WTC11 (cell line): ENCODE data around the gene RAB17. TPM values are rescaled to one million over a fixed set of nuclear protein-coding genes. Genes with fewer than 3 reads are reported as not detected.
"Not testable (repeated sequence)": the region's sequence is repeated elsewhere in the genome, so short reads cannot be mapped to it uniquely, and the experiment has no call there.

Source experiments
- ATAC-seq: fragments of 200-7000 bp; cut with Tn5 transposase; 2 replicates; pipeline ENCODE4 v1.10.0; 2021; ENCODE audit warnings: mild to moderate bottlenecking, moderate library complexity
- CTCF ChIA-PET: fragments of 300-600 bp; sonication (Branson Sonifier 250); formaldehyde crosslinking; loops from one replicate; lab custom pipeline; 2021; ENCODE audit warnings: antibody characterized with exemption; lab: Charles Lee
- POLR2A ChIA-PET: fragments of 350-600 bp; sonication (Branson Sonifier 250); formaldehyde crosslinking; loops from one replicate; lab custom pipeline; 2021; ENCODE audit warnings: antibody characterized with exemption; lab: Charles Lee
- DNase-seq: peaks from one replicate; pipeline ENCODE4 v3.0.0; 2021; ENCODE audit warnings: low spot score
- H3K27ac Mint-ChIP-seq: 2 replicates; pipeline ENCODE4 v1.8.0; 2021; ENCODE audit warnings: mixed read lengths
- H3K27me3 Mint-ChIP-seq: 2 replicates; pipeline ENCODE4 v1.8.0; 2021; ENCODE audit warnings: low read depth, mild to moderate bottlenecking, moderate library complexity, mixed read lengths
- H3K36me3 Mint-ChIP-seq: 2 replicates; pipeline ENCODE4 v1.8.0; 2021; ENCODE audit warnings: mixed read lengths
- H3K4me1 Mint-ChIP-seq: 2 replicates; pipeline ENCODE4 v1.8.0; 2022; ENCODE audit warnings: mixed read lengths
- H3K4me3 Mint-ChIP-seq: 2 replicates; pipeline ENCODE4 v1.8.0; 2021; ENCODE audit warnings: mild to moderate bottlenecking, moderate library complexity, mixed read lengths
- H3K9me3 Mint-ChIP-seq: 2 replicates; pipeline ENCODE4 v1.8.0; 2021; ENCODE audit warnings: mixed read lengths
- CTCF ChIP-seq: fragments of 200-600 bp; IDR thresholded peaks from 2 replicates; pipeline ENCODE4 v1.8.0; 2022; ENCODE audit warnings: antibody characterized with exemption
- EMX1 ChIP-seq: fragments of 250-450 bp; sonication (Bioruptor Pico); IDR thresholded peaks from 2 replicates; pipeline ENCODE4 v1.8.0; 2021; ENCODE audit warnings: mild to moderate bottlenecking
- FOXK1 ChIP-seq: sonication (generic); formaldehyde crosslinking; IDR thresholded peaks from 2 replicates; pipeline ENCODE4 v1.8.0; 2022; ENCODE audit warnings: mild to moderate bottlenecking, moderate library complexity, missing genetic modification reagents
- GABPB1 ChIP-seq: sonication (generic); formaldehyde crosslinking; IDR thresholded peaks from 2 replicates; pipeline ENCODE4 v1.8.1; 2023; ENCODE audit warnings: mild to moderate bottlenecking, missing genetic modification reagents
- GTF2I ChIP-seq: fragments of 250-450 bp; sonication (Bioruptor Pico); conservative IDR thresholded peaks from 2 replicates; pipeline ENCODE4 v1.4.0; 2021; ENCODE audit warnings: mild to moderate bottlenecking
- KAT7 ChIP-seq: sonication (generic); formaldehyde crosslinking; IDR thresholded peaks from 2 replicates; pipeline ENCODE4 v1.8.1; 2023; ENCODE audit warnings: missing genetic modification reagents, mild to moderate bottlenecking, borderline replicate concordance
- MXD4 ChIP-seq: fragments of 250-450 bp; sonication (Bioruptor Pico); IDR thresholded peaks from 2 replicates; pipeline ENCODE4 v1.8.0; 2021; ENCODE audit warnings: mild to moderate bottlenecking, moderate library complexity, borderline replicate concordance
- MYBL2 ChIP-seq: sonication (generic); formaldehyde crosslinking; IDR thresholded peaks from 2 replicates; pipeline ENCODE4 v1.8.1; 2023; ENCODE audit warnings: mild to moderate bottlenecking, moderate library complexity, missing genetic modification reagents
- SP1 ChIP-seq: sonication (generic); formaldehyde crosslinking; conservative IDR thresholded peaks from 2 replicates; pipeline ENCODE4 v1.8.1; 2022; ENCODE audit warnings: missing genetic modification reagents
- TEAD4 ChIP-seq: sonication (generic); formaldehyde crosslinking; IDR thresholded peaks from 2 replicates; pipeline ENCODE4 v1.8.0; 2022; ENCODE audit warnings: mild to moderate bottlenecking, missing genetic modification reagents
- USF2 ChIP-seq: sonication (generic); formaldehyde crosslinking; IDR thresholded peaks from 2 replicates; pipeline ENCODE4 v1.8.1; 2023; ENCODE audit warnings: mild to moderate bottlenecking, missing genetic modification reagents, moderate library complexity
- ZNF121 ChIP-seq: sonication (generic); formaldehyde crosslinking; IDR thresholded peaks from 2 replicates; pipeline ENCODE4 v1.8.0; 2023; ENCODE audit warnings: missing genetic modification reagents
- total RNA-seq: library from RNA; stranded (reverse); gene quantifications from 3 replicates; pipeline ENCODE4 v1.2.3, GENCODE V29; 2021
- TF ChIP-seq, protein P1 (sequence below): sonication (generic); formaldehyde crosslinking; IDR thresholded peaks from 2 replicates; pipeline ENCODE4 v1.8.1; 2023; ENCODE audit warnings: mild to moderate bottlenecking, missing genetic modification reagents
- TF ChIP-seq, protein P2 (sequence below): sonication (generic); formaldehyde crosslinking; IDR thresholded peaks from 2 replicates; pipeline ENCODE4 v1.8.1; 2023; ENCODE audit warnings: mild to moderate bottlenecking, missing genetic modification reagents, moderate library complexity

RAB17 gene
- total RNA-seq, 1 experiment from 2014 or later, result 140 TPM

DNA sequence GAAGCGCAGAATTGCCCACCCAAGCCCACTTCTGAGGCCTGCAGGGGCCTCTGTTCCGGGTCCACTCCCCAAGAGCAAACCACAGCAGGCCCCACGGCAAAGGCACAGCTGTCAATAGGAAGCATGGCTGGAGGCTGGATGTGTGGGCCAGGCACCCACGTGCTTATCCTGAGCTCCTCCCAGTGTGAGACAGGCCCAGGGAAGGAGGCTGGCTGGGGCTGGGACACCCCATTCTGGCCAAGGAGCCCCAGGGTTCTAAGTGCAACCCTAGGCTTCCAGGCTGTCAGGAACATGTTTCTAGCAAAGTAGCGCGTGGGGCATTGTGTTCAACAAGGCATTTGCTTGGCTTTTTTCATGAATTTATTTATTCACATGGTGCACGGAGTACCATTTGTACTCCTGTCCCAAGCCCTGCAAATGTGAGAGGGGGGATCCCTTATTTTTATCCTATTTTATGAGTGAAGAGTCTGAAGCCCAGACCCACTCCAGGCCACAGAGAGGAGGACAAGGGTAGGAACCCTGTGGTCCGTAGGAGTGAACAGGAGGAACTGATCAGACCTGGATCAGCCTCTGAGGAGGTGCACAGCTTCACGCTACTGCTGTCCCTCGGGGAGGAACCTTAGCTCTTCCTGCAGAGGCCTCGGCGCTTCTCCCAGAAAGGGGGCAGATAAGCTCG, 6.1 kb upstream of the RAB17 start:
- no peak for ATAC-seq
- H3K9me3 Mint-ChIP-seq, result no peaks in the 10 kb centered on the region
- no peak overlapping the region for H3K4me3 Mint-ChIP-seq
- ChIA-PET POLR2A (no interaction called here), CTCF (interaction anchor here (0.9 to 2.0 kb wide), 2 partner anchors 18 to 24 kb away, joined by 3 to 10 read pairs; no protein-coding TSS in a partner anchor)
- H3K36me3 Mint-ChIP-seq, result no peaks in the 10 kb centered on the region
- no peak overlapping the region for H3K27ac Mint-ChIP-seq
- DNase-seq, result no peak
- peaks cover 80% of the 10 kb centered on the region for H3K4me1 Mint-ChIP-seq
- TF ChIP-seq GTF2I (CRISPR knock-in tag), result no peak
- no peak for TF ChIP-seq CTCF
- no peak for TF ChIP-seq TEAD4 (CRISPR knock-in tag)
- no peak for TF ChIP-seq KAT7 (CRISPR knock-in tag)
- no peak for TF ChIP-seq GABPB1 (CRISPR knock-in tag)
- TF ChIP-seq, all 79 proteins: peak for 0
- no peaks in the 10 kb centered on the region; the same call in 1 of the 2 replicates for H3K27me3 Mint-ChIP-seq

GRCh38 chr2:237595829-237596519, 5.4 kb upstream of the RAB17 start:
- DNase-seq, H3K4me3 Mint-ChIP-seq, H3K36me3 Mint-ChIP-seq, POLR2A ChIA-PET, ATAC-seq, H3K27me3 Mint-ChIP-seq, H3K27ac Mint-ChIP-seq, H3K9me3 Mint-ChIP-seq: not testable (repeated sequence)
- H3K4me1 Mint-ChIP-seq, result peaks cover 80% of the 10 kb centered on the region
- CTCF ChIA-PET, result interaction anchor here (2.0 kb wide), 1 partner anchor 24 kb away, joined by 10 read pairs; no protein-coding TSS in a partner anchor
- TF ChIP-seq ZNF121 (CRISPR knock-in tag), result peak; percentile 79; the same call in 1 of the 2 replicates
- TF ChIP-seq EMX1 (CRISPR knock-in tag), result peak; percentile 58; the same call in 1 of the 2 replicates

- H3K27ac Mint-ChIP-seq, result peak overlapping the region; percentile 91
- no peaks in the 10 kb centered on the region for H3K36me3 Mint-ChIP-seq
- TF ChIP-seq MXD4 (CRISPR knock-in tag), result no peak
- TF ChIP-seq, protein P1, sequence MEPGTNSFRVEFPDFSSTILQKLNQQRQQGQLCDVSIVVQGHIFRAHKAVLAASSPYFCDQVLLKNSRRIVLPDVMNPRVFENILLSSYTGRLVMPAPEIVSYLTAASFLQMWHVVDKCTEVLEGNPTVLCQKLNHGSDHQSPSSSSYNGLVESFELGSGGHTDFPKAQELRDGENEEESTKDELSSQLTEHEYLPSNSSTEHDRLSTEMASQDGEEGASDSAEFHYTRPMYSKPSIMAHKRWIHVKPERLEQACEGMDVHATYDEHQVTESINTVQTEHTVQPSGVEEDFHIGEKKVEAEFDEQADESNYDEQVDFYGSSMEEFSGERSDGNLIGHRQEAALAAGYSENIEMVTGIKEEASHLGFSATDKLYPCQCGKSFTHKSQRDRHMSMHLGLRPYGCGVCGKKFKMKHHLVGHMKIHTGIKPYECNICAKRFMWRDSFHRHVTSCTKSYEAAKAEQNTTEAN, result no peak
- peaks cover 78% of the 10 kb centered on the region for H3K4me1 Mint-ChIP-seq
- DNase-seq (no peak), ATAC-seq (no peak)
- ChIA-PET CTCF (interaction anchor here (0.7 to 5.5 kb wide), 9 partner anchors 7 to 152 kb away, joined by 3 to 37 read pairs (median 5); no protein-coding TSS in a partner anchor), POLR2A (interaction anchor here (2.0 kb wide), 1 partner anchor 10 kb away, joined by 8 read pairs; no protein-coding TSS in a partner anchor)
- peak overlapping the region; percentile 28 for H3K4me3 Mint-ChIP-seq
- H3K27me3 Mint-ChIP-seq, result no peaks in the 10 kb centered on the region; the same call in 1 of the 2 replicates
- no peaks in the 10 kb centered on the region for H3K9me3 Mint-ChIP-seq
Measured at GRCh38 chr2:237594514-237594871, 4.0 kb upstream of the RAB17 start.

DNA sequence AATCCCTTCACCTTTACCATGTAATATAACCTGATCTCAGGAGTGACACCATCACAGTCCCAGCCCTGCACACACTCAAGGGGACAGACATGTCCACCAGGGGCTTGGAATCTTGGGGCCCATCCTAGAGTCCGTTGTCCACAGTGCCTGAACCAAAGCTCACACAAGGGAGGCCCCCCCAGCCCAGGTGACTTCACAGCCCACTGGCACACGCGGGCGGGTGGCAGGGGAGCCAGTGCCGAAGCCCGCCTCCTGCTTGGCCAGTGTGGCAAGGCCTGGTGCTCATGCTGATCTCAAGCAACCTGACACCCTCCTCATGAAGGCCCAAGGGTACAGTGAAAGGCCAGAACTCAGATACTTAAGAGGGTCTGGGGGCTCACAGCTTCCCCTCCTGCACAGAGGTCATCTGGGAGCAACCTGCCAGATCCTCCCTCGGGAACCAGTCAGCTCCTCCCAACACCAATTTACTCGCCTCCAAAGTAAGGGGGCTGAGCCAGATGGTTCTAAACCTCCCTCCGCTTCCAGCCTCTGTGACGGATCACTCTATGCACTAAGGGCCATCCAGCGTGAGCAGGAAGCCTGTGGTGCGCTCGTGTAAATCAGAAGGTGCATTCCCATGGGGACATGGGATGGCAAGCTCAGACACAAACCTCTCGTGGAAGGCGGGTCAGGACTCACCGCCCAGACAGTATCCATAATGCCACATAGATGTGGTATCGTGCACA, 3.2 kb upstream of the RAB17 start:
- DNase-seq (no peak), ATAC-seq (no peak; the same call in 1 of the 2 replicates)
- peaks cover 76% of the 10 kb centered on the region for H3K4me1 Mint-ChIP-seq
- ChIA-PET CTCF (interaction anchor here (1.4 to 5.5 kb wide), 5 partner anchors 8 to 93 kb away, joined by 5 to 37 read pairs (median 32); no protein-coding TSS in a partner anchor), POLR2A (interaction anchor here (2.0 kb wide), 1 partner anchor 9 kb away, joined by 8 read pairs; no protein-coding TSS in a partner anchor)
- no peaks in the 10 kb centered on the region for H3K36me3 Mint-ChIP-seq
- H3K4me3 Mint-ChIP-seq, result peak overlapping the region; percentile 28; the same call in 1 of the 2 replicates
- TF ChIP-seq MYBL2 (CRISPR knock-in tag) (no peak), FOXK1 (CRISPR knock-in tag) (no peak), USF2 (CRISPR knock-in tag) (no peak), SP1 (CRISPR knock-in tag) (no peak)
- TF ChIP-seq, protein P2, sequence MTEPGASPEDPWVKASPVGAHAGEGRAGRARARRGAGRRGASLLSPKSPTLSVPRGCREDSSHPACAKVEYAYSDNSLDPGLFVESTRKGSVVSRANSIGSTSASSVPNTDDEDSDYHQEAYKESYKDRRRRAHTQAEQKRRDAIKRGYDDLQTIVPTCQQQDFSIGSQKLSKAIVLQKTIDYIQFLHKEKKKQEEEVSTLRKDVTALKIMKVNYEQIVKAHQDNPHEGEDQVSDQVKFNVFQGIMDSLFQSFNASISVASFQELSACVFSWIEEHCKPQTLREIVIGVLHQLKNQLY (CRISPR knock-in tag), result no peak
- TF ChIP-seq, protein P1, result no peak
- H3K27me3 Mint-ChIP-seq, result no peaks in the 10 kb centered on the region; the same call in 1 of the 2 replicates
- no peaks in the 10 kb centered on the region for H3K9me3 Mint-ChIP-seq
- H3K27ac Mint-ChIP-seq, result peak overlapping the region; percentile 91
